HepG2 (cell line): Measurements from ENCODE around the gene WDR81. TPM values are rescaled to one million over a fixed set of nuclear protein-coding genes. Genes with fewer than 3 reads are reported as not detected.

ENCODE experiments used
- ATF1 ChIP-seq: IDR thresholded peaks from 2 replicates; pipeline ENCODE4 v1.6.1; 2016; ENCODE audit warnings: mild to moderate bottlenecking, control low read depth
- CEBPG ChIP-seq: IDR thresholded peaks from 2 replicates; pipeline ENCODE4 v1.6.1; 2016
- ELF1 ChIP-seq: sonication (generic); formaldehyde crosslinking; IDR thresholded peaks from 2 replicates; pipeline ENCODE4 v1.4.0; 2020; ENCODE audit warnings: missing genetic modification reagents
- ELF4 ChIP-seq: sonication (generic); formaldehyde crosslinking; IDR thresholded peaks from 2 replicates; pipeline ENCODE4 v1.5.0; 2020; ENCODE audit warnings: missing genetic modification reagents, mild to moderate bottlenecking, moderate library complexity, borderline replicate concordance
- FOXO1 ChIP-seq: sonication (generic); formaldehyde crosslinking; IDR thresholded peaks from 2 replicates; pipeline ENCODE4 v1.4.0; 2020; ENCODE audit warnings: missing genetic modification reagents
- HDAC6 ChIP-seq: fragments of 200-600 bp; sonication (generic); IDR thresholded peaks from 2 replicates; pipeline ENCODE4 v1.7.0; 2017; ENCODE audit warnings: mild to moderate bottlenecking, antibody characterized with exemption, low read length, low read depth
- HNF4G ChIP-seq, 2 experiments: sonication (generic) in 1 of 2; formaldehyde crosslinking in 1 of 2; IDR thresholded peaks; 2 replicates each; pipeline versions ENCODE4 v1.4.0 to v1.6.1; 2011 to 2020; ENCODE audit warnings: borderline replicate concordance in 2 of 2, low read depth in 2 of 2, mild to moderate bottlenecking in 2 of 2, low read length in 1 of 2, missing genetic modification reagents in 1 of 2, moderate library complexity in 1 of 2
- IRF2 ChIP-seq: IDR thresholded peaks from 2 replicates; pipeline ENCODE4 v1.6.1; 2018; ENCODE audit warnings: missing genetic modification reagents, missing compliant biosample characterization
- KDM4B ChIP-seq: sonication (generic); formaldehyde crosslinking; IDR thresholded peaks from 2 replicates; pipeline ENCODE4 v1.4.0; 2020; ENCODE audit warnings: missing genetic modification reagents
- KLF9 ChIP-seq: IDR thresholded peaks from 2 replicates; pipeline ENCODE4 v1.6.1; 2016; ENCODE audit warnings: low read depth
- MBD4 ChIP-seq: IDR thresholded peaks from 2 replicates; pipeline ENCODE4 v1.6.1; 2012; ENCODE audit warnings: low read length, inconsistent platforms, borderline replicate concordance
- MED8 ChIP-seq: sonication (generic); formaldehyde crosslinking; IDR thresholded peaks from 2 replicates; pipeline ENCODE4 v1.8.1; 2023; ENCODE audit warnings: mild to moderate bottlenecking, missing genetic modification reagents; ENCODE audit not compliant: insufficient replicate concordance
- RELA ChIP-seq: sonication (generic); formaldehyde crosslinking; IDR thresholded peaks from 2 replicates; pipeline ENCODE4 v1.4.0; 2020; ENCODE audit warnings: missing genetic modification reagents
- SAFB2 ChIP-seq: sonication (generic); formaldehyde crosslinking; IDR thresholded peaks from 2 replicates; pipeline ENCODE4 v1.5.1; 2020; ENCODE audit warnings: missing genetic modification reagents, low read depth, mild to moderate bottlenecking, borderline replicate concordance
- SIN3A ChIP-seq: IDR thresholded peaks from 2 replicates; pipeline ENCODE4 v1.6.1; 2011; ENCODE audit warnings: low read depth, mild to moderate bottlenecking, control low read depth, low read length, borderline replicate concordance
- SMC3 ChIP-seq: IDR thresholded peaks from 2 replicates; pipeline ENCODE4 v1.6.1; 2011; ENCODE audit warnings: low read length, improper control_type of control experiment
- TEAD3 ChIP-seq: optimal IDR thresholded peaks from 2 replicates; pipeline ENCODE3; 2016; ENCODE audit warnings: borderline replicate concordance
- WIZ ChIP-seq: sonication (generic); formaldehyde crosslinking; IDR thresholded peaks from 2 replicates; pipeline ENCODE4 v1.5.1; 2020; ENCODE audit warnings: mild to moderate bottlenecking, missing genetic modification reagents
- ZFY ChIP-seq: sonication (generic); formaldehyde crosslinking; IDR thresholded peaks from 2 replicates; pipeline ENCODE4 v1.4.0; 2020; ENCODE audit warnings: missing genetic modification reagents
- ZIK1 ChIP-seq: sonication (generic); formaldehyde crosslinking; IDR thresholded peaks from 2 replicates; pipeline ENCODE4 v1.5.0; 2020; ENCODE audit warnings: mild to moderate bottlenecking, low read depth, missing genetic modification reagents, borderline replicate concordance
- ZNF350 ChIP-seq: sonication (generic); formaldehyde crosslinking; IDR thresholded peaks from 2 replicates; pipeline ENCODE4 v1.4.0; 2020; ENCODE audit warnings: mild to moderate bottlenecking, low read depth, missing genetic modification reagents, borderline replicate concordance
- ZNF615 ChIP-seq: sonication (generic); formaldehyde crosslinking; IDR thresholded peaks from 2 replicates; pipeline ENCODE4 v1.5.0; 2020; ENCODE audit warnings: mild to moderate bottlenecking, missing genetic modification reagents, borderline replicate concordance
- ZNF841 ChIP-seq: sonication (generic); formaldehyde crosslinking; IDR thresholded peaks from 2 replicates; pipeline ENCODE4 v1.8.1; 2023; ENCODE audit warnings: missing genetic modification reagents, borderline replicate concordance
- polyA plus RNA-seq, 8 experiments: library from polyadenylated mRNA; depleted of rRNA in 3 of 8; stranded (reverse) in 7 of 8; unstranded in 1 of 8; fragments of >200 nt; fragmentation: Illumina TruSeq in 4 of 8; extraction: Trizol in 4 of 8; gene quantifications; 2 replicates each; pipeline versions ENCODE4 v1.2.1 to v1.2.3, GENCODE V29; 2011 to 2016; ENCODE audit warnings: low read depth in 4 of 8, missing spikeins in 1 of 8, mixed read lengths in 1 of 8; ENCODE audit not compliant: insufficient read depth in 1 of 8
- total RNA-seq, 5 experiments: library from RNA; depleted of rRNA; stranded (reverse); fragments of >200 nt; fragmentation: Illumina TruSeq; extraction: Trizol; gene quantifications; 2 replicates each; pipeline ENCODE4 v1.2.3, GENCODE V29; 2016; ENCODE audit warnings: low read depth in 1 of 5
- TF ChIP-seq, protein P1 (sequence below): fragments of 450-650 bp; IDR thresholded peaks from 2 replicates; pipeline ENCODE4 v1.6.1; 2017; ENCODE audit warnings: mild to moderate bottlenecking
- TF ChIP-seq, protein P2 (sequence below): sonication (generic); formaldehyde crosslinking; IDR thresholded peaks from 2 replicates; pipeline ENCODE4 v1.8.0; 2023; ENCODE audit warnings: mild to moderate bottlenecking, missing genetic modification reagents
- TF ChIP-seq, protein P3 (sequence below): IDR thresholded peaks from 2 replicates; pipeline ENCODE4 v1.6.1; 2016; ENCODE audit warnings: missing compliant biosample characterization, missing genetic modification reagents, borderline replicate concordance
- TF ChIP-seq, protein P4 (sequence below): sonication (generic); formaldehyde crosslinking; IDR thresholded peaks from 2 replicates; pipeline ENCODE4 v1.8.1; 2023; ENCODE audit warnings: missing genetic modification reagents, mild to moderate bottlenecking, borderline replicate concordance

Gene WDR81
- total and polyA plus RNA-seq, 2 of the 13 experiments (the other 11 are each of a cell fraction or from before 2014, with no cell fraction given), result 9.1 to 16.7 TPM

DNA sequence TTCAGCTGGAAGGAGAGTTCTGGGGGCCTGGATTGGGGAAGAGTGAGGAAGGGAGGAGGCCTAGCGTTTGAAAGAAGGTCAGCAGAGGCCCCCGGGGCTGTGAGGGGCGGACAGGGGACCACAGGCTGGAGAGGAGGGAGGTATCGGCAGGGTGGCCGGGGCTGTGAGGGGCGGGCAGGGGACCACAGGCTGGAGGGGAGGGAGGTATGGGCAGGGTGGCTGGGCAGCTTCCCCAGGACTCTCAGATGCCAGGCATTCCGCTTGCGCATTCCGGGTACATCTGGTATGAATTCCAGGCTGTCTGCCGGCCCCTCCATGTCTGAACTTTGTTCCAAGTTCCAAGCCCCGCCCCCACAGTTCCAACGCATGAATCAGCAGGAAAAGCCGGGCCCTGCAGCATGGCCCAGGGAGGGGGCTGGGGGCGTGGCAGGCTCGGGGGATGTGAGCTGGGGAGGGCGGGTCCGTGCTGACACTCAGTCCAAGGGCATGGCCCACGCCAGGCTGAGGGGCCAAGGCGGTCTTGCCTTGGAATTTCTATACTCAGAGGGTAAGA is 10.0 kb upstream of the WDR81 start (continued):
- TF ChIP-seq KLF9 (peak; percentile 87; the same call in 1 of the 2 replicates), ZNF350 (no peak), ZNF841 (CRISPR knock-in tag) (no peak), HDAC6 (no peak), ELF1 (CRISPR knock-in tag) (no peak), SMC3 (no peak), SIN3A (peak; percentile 96), KDM4B (CRISPR knock-in tag) (0 out of 2 replicates have a peak, but pooled peaks have one; percentile 41), TEAD3 (peak; percentile 100), RELA (no peak), ZNF615 (CRISPR knock-in tag) (no peak), WIZ (CRISPR knock-in tag) (no peak), ATF1 (no peak), ELF4 (no peak), HNF4G (IDR thresholded peaks at IDR 0.05; ENCODE audit: borderline replicate concordance, low read depth, low read length) (peak; percentile 99), HNF4G (CRISPR knock-in tag; IDR thresholded peaks at IDR 0.05; ENCODE audit: borderline replicate concordance, low read depth) (peak; percentile 62), ZIK1 (CRISPR knock-in tag) (no peak), SAFB2 (CRISPR knock-in tag) (no peak), ZFY (CRISPR knock-in tag) (no peak), FOXO1 (CRISPR knock-in tag) (no peak), IRF2 (CRISPR knock-in tag) (peak; percentile 88), MBD4 (no peak), MED8 (CRISPR knock-in tag) (no peak), CEBPG (CRISPR knock-in tag) (0 out of 2 replicates have a peak, but pooled peaks have one; percentile 30)
- TF ChIP-seq, protein P1, sequence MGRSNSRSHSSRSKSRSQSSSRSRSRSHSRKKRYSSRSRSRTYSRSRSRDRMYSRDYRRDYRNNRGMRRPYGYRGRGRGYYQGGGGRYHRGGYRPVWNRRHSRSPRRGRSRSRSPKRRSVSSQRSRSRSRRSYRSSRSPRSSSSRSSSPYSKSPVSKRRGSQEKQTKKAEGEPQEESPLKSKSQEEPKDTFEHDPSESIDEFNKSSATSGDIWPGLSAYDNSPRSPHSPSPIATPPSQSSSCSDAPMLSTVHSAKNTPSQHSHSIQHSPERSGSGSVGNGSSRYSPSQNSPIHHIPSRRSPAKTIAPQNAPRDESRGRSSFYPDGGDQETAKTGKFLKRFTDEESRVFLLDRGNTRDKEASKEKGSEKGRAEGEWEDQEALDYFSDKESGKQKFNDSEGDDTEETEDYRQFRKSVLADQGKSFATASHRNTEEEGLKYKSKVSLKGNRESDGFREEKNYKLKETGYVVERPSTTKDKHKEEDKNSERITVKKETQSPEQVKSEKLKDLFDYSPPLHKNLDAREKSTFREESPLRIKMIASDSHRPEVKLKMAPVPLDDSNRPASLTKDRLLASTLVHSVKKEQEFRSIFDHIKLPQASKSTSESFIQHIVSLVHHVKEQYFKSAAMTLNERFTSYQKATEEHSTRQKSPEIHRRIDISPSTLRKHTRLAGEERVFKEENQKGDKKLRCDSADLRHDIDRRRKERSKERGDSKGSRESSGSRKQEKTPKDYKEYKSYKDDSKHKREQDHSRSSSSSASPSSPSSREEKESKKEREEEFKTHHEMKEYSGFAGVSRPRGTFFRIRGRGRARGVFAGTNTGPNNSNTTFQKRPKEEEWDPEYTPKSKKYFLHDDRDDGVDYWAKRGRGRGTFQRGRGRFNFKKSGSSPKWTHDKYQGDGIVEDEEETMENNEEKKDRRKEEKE, result no peak
- TF ChIP-seq, protein P2, sequence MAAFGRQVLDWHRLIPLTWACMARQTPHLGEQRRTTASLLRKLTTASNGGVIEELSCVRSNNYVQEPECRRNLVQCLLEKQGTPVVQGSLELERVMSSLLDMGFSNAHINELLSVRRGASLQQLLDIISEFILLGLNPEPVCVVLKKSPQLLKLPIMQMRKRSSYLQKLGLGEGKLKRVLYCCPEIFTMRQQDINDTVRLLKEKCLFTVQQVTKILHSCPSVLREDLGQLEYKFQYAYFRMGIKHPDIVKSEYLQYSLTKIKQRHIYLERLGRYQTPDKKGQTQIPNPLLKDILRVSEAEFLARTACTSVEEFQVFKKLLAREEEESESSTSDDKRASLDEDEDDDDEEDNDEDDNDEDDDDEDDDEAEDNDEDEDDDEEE (CRISPR knock-in tag), result no peak
- TF ChIP-seq, protein P3, sequence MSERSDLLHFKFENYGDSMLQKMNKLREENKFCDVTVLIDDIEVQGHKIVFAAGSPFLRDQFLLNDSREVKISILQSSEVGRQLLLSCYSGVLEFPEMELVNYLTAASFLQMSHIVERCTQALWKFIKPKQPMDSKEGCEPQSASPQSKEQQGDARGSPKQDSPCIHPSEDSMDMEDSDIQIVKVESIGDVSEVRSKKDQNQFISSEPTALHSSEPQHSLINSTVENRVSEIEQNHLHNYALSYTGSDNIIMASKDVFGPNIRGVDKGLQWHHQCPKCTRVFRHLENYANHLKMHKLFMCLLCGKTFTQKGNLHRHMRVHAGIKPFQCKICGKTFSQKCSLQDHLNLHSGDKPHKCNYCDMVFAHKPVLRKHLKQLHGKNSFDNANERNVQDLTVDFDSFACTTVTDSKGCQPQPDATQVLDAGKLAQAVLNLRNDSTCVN (CRISPR knock-in tag), result no peak
- TF ChIP-seq, protein P4, sequence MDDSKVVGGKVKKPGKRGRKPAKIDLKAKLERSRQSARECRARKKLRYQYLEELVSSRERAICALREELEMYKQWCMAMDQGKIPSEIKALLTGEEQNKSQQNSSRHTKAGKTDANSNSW (CRISPR knock-in tag), result no peak
